Neural progenitor cell (in vitro differentiated cells): Measurements from ENCODE around the gene LASP1.
A peak's percentile ranks its signal among the peaks of the same experiment; 100 is the strongest.

Experiments
- EZH2 ChIP-seq: fragments of 200-600 bp; sonication (generic); IDR thresholded peaks from 2 replicates; pipeline ENCODE4 v1.6.1; 2017; ENCODE audit warnings: antibody characterized with exemption, mild to moderate bottlenecking, moderate library complexity
- EZH2phosphoT487 ChIP-seq: fragments of 200-600 bp; sonication (generic); IDR thresholded peaks from 2 replicates; pipeline ENCODE4 v1.6.1; 2017; ENCODE audit warnings: antibody characterized with exemption
- TF ChIP-seq, protein P1 (sequence below): fragments of 200-600 bp; sonication (generic); IDR thresholded peaks from 2 replicates; pipeline ENCODE4 v1.5.1; 2017; ENCODE audit warnings: antibody characterized with exemption, mild to moderate bottlenecking

DNA sequence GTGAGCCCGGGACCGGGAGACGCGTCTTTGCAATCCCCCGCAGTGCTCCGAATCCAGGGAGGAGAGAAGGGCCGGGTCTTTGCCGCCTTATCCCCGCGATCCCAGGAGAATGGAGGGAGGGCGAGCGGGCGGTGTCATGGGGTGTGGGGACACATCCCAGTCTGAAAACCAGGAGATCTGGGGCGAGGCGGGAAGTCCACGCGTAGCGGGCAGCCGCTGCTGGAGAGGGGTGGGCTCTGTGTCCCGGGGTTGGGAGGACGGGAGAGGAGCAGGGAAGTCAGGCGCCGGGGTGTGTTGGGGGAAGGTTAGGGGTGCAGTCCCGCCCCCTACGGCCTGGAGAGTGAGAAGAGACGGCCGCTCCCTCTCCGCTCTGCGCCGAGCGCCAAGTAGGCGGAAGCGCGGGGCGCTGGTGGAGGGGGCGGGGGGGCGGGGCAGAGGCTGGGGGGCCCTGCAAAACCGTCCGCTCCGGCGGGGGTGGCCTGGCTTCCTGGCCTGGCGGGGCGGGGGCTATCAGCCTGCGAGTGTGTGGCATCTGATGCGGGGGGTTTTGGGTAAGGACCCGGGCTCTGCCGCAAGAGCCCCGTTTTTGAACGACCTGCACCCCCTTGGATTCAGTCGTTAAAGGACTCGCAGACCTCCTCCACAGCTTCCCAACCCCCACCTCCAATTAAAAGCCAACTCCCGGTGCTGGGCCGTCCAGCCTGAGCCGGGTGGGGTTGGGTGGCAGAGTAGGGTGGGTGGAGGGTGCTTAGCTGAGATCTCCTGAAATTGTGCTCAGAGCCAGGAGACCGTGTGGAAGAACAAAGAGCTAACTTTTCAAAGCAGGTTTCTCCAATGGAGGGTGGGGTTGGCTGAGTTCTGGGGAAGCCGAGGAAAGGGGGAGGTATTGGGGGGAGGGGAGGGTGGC, 654 bp downstream of the LASP1 start:
- TF ChIP-seq, protein P1, sequence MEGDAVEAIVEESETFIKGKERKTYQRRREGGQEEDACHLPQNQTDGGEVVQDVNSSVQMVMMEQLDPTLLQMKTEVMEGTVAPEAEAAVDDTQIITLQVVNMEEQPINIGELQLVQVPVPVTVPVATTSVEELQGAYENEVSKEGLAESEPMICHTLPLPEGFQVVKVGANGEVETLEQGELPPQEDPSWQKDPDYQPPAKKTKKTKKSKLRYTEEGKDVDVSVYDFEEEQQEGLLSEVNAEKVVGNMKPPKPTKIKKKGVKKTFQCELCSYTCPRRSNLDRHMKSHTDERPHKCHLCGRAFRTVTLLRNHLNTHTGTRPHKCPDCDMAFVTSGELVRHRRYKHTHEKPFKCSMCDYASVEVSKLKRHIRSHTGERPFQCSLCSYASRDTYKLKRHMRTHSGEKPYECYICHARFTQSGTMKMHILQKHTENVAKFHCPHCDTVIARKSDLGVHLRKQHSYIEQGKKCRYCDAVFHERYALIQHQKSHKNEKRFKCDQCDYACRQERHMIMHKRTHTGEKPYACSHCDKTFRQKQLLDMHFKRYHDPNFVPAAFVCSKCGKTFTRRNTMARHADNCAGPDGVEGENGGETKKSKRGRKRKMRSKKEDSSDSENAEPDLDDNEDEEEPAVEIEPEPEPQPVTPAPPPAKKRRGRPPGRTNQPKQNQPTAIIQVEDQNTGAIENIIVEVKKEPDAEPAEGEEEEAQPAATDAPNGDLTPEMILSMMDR: peak; percentile 8
- TF ChIP-seq EZH2phosphoT487 (no peak), EZH2 (no peak)
